ENCODE measurements around the gene ATF4. TPM values are rescaled to one million over a fixed set of nuclear protein-coding genes. Genes with fewer than 3 reads are reported as not detected.

ATF4 gene
- total and polyA plus RNA-seq, 2 of the 13 experiments (the other 11 are each of a cell fraction or from before 2014, with no cell fraction given) = 486 to 1,297 TPM

DNA sequence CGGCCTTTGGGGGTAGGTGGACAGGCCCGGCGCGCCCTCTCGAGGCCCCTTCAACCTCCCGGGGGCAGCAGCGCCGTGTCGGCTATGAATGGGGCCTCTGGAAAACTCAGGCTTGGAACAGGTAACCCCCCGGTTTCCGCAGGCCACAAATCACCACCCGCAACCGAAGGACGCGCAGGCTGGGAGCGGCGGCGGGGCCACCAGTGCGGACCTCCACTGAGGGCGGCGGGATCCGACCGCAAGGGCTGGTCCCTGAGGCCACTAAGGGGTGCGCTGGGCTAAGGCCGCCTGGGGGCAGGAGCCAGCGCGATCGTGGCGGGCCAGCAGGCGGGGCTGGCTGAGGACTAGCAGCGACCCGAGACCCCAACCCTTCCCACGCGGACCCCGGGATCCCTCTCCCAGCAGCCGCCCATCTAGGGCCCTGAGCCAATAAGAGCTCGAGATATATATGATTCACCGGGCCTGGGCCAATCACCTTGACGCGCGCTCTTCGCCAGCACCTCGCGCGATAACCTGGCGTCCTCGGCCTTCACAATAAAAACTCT lies 609 bp upstream of the ATF4 start (continued):
- no peak; the same call in 1 of the 2 replicates for TF ChIP-seq CENPT (CRISPR knock-in tag; IDR thresholded peaks at IDR 0.05; ENCODE audit: low read depth)
- TF ChIP-seq KMT2A (CRISPR knock-in tag; IDR thresholded peaks at IDR 0.05) = no peak; the same call in 1 of the 2 replicates
- peak; percentile 56 to 92 for TF ChIP-seq POLR2A (IDR thresholded peaks at IDR 0.05; ENCODE audit: insufficient read depth in 1 of 2, low read depth in 2 of 2, low read length in 2 of 2)
- TF ChIP-seq DMAP1 (CRISPR knock-in tag; IDR thresholded peaks at IDR 0.05) = no peak
- no peak for TF ChIP-seq NBN (conservative IDR thresholded peaks at IDR 0.05)
- no peak for TF ChIP-seq DNMT1 (CRISPR knock-in tag; IDR thresholded peaks at IDR 0.05)
- TF ChIP-seq, protein P1, sequence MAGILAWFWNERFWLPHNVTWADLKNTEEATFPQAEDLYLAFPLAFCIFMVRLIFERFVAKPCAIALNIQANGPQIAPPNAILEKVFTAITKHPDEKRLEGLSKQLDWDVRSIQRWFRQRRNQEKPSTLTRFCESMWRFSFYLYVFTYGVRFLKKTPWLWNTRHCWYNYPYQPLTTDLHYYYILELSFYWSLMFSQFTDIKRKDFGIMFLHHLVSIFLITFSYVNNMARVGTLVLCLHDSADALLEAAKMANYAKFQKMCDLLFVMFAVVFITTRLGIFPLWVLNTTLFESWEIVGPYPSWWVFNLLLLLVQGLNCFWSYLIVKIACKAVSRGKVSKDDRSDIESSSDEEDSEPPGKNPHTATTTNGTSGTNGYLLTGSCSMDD (CRISPR knock-in tag; IDR thresholded peaks at IDR 0.05) = no peak
- no peak for TF ChIP-seq SMAD9 (CRISPR knock-in tag; IDR thresholded peaks at IDR 0.05)
- TF ChIP-seq, protein P2, sequence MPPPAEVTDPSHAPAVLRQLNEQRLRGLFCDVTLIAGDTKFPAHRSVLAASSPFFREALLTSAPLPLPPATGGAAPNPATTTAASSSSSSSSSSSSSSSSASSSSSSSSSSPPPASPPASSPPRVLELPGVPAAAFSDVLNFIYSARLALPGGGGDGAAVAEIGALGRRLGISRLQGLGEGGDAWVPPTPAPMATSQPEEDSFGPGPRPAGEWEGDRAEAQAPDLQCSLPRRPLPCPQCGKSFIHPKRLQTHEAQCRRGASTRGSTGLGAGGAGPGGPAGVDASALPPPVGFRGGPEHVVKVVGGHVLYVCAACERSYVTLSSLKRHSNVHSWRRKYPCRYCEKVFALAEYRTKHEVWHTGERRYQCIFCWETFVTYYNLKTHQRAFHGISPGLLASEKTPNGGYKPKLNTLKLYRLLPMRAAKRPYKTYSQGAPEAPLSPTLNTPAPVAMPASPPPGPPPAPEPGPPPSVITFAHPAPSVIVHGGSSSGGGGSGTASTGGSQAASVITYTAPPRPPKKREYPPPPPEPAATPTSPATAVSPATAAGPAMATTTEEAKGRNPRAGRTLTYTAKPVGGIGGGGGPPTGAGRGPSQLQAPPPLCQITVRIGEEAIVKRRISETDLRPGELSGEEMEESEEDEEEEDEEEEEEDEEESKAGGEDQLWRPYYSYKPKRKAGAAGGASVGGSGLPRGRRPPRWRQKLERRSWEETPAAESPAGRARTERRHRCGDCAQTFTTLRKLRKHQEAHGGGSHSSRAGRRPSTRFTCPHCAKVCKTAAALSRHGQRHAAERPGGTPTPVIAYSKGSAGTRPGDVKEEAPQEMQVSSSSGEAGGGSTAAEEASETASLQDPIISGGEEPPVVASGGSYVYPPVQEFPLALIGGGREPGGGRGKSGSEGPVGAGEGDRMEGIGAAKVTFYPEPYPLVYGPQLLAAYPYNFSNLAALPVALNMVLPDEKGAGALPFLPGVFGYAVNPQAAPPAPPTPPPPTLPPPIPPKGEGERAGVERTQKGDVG (CRISPR knock-in tag; IDR thresholded peaks at IDR 0.05; ENCODE audit: borderline replicate concordance) = no peak
- no peak for TF ChIP-seq NR2F6 (IDR thresholded peaks at IDR 0.05)
- no peak for TF ChIP-seq NR2F6 (CRISPR knock-in tag; IDR thresholded peaks at IDR 0.05)
- TF ChIP-seq, protein P3, sequence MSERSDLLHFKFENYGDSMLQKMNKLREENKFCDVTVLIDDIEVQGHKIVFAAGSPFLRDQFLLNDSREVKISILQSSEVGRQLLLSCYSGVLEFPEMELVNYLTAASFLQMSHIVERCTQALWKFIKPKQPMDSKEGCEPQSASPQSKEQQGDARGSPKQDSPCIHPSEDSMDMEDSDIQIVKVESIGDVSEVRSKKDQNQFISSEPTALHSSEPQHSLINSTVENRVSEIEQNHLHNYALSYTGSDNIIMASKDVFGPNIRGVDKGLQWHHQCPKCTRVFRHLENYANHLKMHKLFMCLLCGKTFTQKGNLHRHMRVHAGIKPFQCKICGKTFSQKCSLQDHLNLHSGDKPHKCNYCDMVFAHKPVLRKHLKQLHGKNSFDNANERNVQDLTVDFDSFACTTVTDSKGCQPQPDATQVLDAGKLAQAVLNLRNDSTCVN (CRISPR knock-in tag; IDR thresholded peaks at IDR 0.05; ENCODE audit: borderline replicate concordance) = no peak
- TF ChIP-seq ZNF766 (CRISPR knock-in tag; IDR thresholded peaks at IDR 0.05; ENCODE audit: borderline replicate concordance) = 0 out of 2 replicates have a peak, but pooled peaks have one; percentile 0
- TF ChIP-seq HOXA3 (CRISPR knock-in tag; IDR thresholded peaks at IDR 0.05) = no peak
- TF ChIP-seq NFE2L1 (CRISPR knock-in tag; IDR thresholded peaks at IDR 0.05; ENCODE audit: borderline replicate concordance) = no peak
- TF ChIP-seq ZSCAN31 (CRISPR knock-in tag; IDR thresholded peaks at IDR 0.05; ENCODE audit: low read depth) = no peak; the same call in 1 of the 2 replicates
- TF ChIP-seq, protein P4, sequence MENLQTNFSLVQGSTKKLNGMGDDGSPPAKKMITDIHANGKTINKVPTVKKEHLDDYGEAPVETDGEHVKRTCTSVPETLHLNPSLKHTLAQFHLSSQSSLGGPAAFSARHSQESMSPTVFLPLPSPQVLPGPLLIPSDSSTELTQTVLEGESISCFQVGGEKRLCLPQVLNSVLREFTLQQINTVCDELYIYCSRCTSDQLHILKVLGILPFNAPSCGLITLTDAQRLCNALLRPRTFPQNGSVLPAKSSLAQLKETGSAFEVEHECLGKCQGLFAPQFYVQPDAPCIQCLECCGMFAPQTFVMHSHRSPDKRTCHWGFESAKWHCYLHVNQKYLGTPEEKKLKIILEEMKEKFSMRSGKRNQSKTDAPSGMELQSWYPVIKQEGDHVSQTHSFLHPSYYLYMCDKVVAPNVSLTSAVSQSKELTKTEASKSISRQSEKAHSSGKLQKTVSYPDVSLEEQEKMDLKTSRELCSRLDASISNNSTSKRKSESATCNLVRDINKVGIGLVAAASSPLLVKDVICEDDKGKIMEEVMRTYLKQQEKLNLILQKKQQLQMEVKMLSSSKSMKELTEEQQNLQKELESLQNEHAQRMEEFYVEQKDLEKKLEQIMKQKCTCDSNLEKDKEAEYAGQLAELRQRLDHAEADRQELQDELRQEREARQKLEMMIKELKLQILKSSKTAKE (CRISPR knock-in tag; IDR thresholded peaks at IDR 0.05; ENCODE audit: borderline replicate concordance) = no peak
- TF ChIP-seq, protein P5, sequence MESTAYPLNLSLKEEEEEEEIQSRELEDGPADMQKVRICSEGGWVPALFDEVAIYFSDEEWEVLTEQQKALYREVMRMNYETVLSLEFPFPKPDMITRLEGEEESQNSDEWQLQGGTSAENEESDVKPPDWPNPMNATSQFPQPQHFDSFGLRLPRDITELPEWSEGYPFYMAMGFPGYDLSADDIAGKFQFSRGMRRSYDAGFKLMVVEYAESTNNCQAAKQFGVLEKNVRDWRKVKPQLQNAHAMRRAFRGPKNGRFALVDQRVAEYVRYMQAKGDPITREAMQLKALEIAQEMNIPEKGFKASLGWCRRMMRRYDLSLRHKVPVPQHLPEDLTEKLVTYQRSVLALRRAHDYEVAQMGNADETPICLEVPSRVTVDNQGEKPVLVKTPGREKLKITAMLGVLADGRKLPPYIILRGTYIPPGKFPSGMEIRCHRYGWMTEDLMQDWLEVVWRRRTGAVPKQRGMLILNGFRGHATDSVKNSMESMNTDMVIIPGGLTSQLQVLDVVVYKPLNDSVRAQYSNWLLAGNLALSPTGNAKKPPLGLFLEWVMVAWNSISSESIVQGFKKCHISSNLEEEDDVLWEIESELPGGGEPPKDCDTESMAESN (CRISPR knock-in tag; conservative IDR thresholded peaks at IDR 0.05) = no peak; the same call in 1 of the 2 replicates
- TF ChIP-seq, protein P6, sequence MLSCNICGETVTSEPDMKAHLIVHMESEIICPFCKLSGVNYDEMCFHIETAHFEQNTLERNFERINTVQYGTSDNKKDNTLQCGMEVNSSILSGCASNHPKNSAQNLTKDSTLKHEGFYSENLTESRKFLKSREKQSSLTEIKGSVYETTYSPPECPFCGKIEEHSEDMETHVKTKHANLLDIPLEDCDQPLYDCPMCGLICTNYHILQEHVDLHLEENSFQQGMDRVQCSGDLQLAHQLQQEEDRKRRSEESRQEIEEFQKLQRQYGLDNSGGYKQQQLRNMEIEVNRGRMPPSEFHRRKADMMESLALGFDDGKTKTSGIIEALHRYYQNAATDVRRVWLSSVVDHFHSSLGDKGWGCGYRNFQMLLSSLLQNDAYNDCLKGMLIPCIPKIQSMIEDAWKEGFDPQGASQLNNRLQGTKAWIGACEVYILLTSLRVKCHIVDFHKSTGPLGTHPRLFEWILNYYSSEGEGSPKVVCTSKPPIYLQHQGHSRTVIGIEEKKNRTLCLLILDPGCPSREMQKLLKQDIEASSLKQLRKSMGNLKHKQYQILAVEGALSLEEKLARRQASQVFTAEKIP (CRISPR knock-in tag; IDR thresholded peaks at IDR 0.05; ENCODE audit: borderline replicate concordance) = no peak
- TF ChIP-seq ZNF749 (CRISPR knock-in tag; IDR thresholded peaks at IDR 0.05; ENCODE audit: borderline replicate concordance) = no peak

Measured in HepG2 (cell line).